SK-N-SH treated with all-trans-retinoic acid at 6 μM for 48 hours (cell line): Measurements from ENCODE around the gene RBMS1.

Source experiments
- ATAC-seq: fragments of 200-7000 bp; cut with Tn5 transposase; 3 replicates; pipeline ENCODE4 v1.9.1; 2020; ENCODE audit warnings: mild to moderate bottlenecking, moderate library complexity
- ARNTL ChIP-seq: fragments of 450-650 bp; formaldehyde crosslinking; IDR thresholded peaks from 2 replicates; pipeline ENCODE4 v1.5.0; 2020; ENCODE audit warnings: low read depth, mild to moderate bottlenecking, moderate library complexity, borderline replicate concordance
- BACH2 ChIP-seq: fragments of 250-450 bp; sonication (Bioruptor Pico); IDR thresholded peaks from 2 replicates; pipeline ENCODE4 v1.9.0; 2021; ENCODE audit warnings: mild to moderate bottlenecking, borderline replicate concordance
- CREB5 ChIP-seq: fragments of 250-450 bp; sonication (Bioruptor Pico); IDR thresholded peaks from 2 replicates; pipeline ENCODE4 v1.5.1; 2020; ENCODE audit warnings: low read depth, mild to moderate bottlenecking, moderate library complexity
- CSDC2 ChIP-seq: fragments of 250-450 bp; sonication (Bioruptor Pico); IDR thresholded peaks from 2 replicates; pipeline ENCODE4 v1.5.0; 2020; ENCODE audit warnings: mild to moderate bottlenecking, moderate library complexity
- CSRNP3 ChIP-seq: fragments of 250-450 bp; sonication (Bioruptor Pico); IDR thresholded peaks from 2 replicates; pipeline ENCODE4 v1.5.1; 2021; ENCODE audit warnings: mild to moderate bottlenecking, moderate library complexity
- ESRRG ChIP-seq: fragments of 250-450 bp; sonication (Bioruptor Pico); IDR thresholded peaks from 2 replicates; pipeline ENCODE4 v1.6.1; 2021; ENCODE audit warnings: mild to moderate bottlenecking
- GLIS3 ChIP-seq: fragments of 250-450 bp; sonication (Bioruptor Pico); IDR thresholded peaks from 2 replicates; pipeline ENCODE4 v1.5.0; 2020; ENCODE audit warnings: mild to moderate bottlenecking, moderate library complexity
- ISL1 ChIP-seq: fragments of 250-450 bp; sonication (Bioruptor Pico); IDR thresholded peaks from 2 replicates; pipeline ENCODE4 v2.1.2; 2022; ENCODE audit warnings: mild to moderate bottlenecking, moderate library complexity
- OSR1 ChIP-seq: fragments of 250-450 bp; sonication (Bioruptor Pico); IDR thresholded peaks from 2 replicates; pipeline ENCODE4 v1.8.0; 2022; ENCODE audit warnings: moderate library complexity, mild to moderate bottlenecking, inconsistent platforms
- PATZ1 ChIP-seq: fragments of 250-450 bp; sonication (Bioruptor Pico); IDR thresholded peaks from 2 replicates; pipeline ENCODE4 v1.8.0; 2020; ENCODE audit warnings: mild to moderate bottlenecking, moderate library complexity, borderline replicate concordance
- POU6F1 ChIP-seq: fragments of 250-450 bp; sonication (Bioruptor Pico); IDR thresholded peaks from 2 replicates; pipeline ENCODE4 v1.8.0; 2021; ENCODE audit warnings: low read depth, mild to moderate bottlenecking, moderate library complexity, borderline replicate concordance
- PPARA ChIP-seq: fragments of 250-450 bp; sonication (Bioruptor Pico); IDR thresholded peaks from 2 replicates; pipeline ENCODE4 v1.5.0; 2020; ENCODE audit warnings: mild to moderate bottlenecking, borderline replicate concordance
- RARB ChIP-seq: fragments of 250-450 bp; sonication (Bioruptor Pico); IDR thresholded peaks from 2 replicates; pipeline ENCODE4 v1.8.0; 2021; ENCODE audit warnings: mild to moderate bottlenecking, moderate library complexity
- SNAI2 ChIP-seq: fragments of 250-450 bp; sonication (Bioruptor Pico); IDR thresholded peaks from 2 replicates; pipeline ENCODE4 v1.5.0; 2020; ENCODE audit warnings: mild to moderate bottlenecking, moderate library complexity
- TOX ChIP-seq: fragments of 250-450 bp; sonication (Bioruptor Pico); IDR thresholded peaks from 2 replicates; pipeline ENCODE4 v1.8.0; 2021; ENCODE audit warnings: mild to moderate bottlenecking, moderate library complexity, borderline replicate concordance
- TSHZ2 ChIP-seq: fragments of 250-450 bp; sonication (Bioruptor Pico); IDR thresholded peaks from 2 replicates; pipeline ENCODE4 v1.5.0; 2020; ENCODE audit warnings: mild to moderate bottlenecking, moderate library complexity
- ZC3H10 ChIP-seq: fragments of 250-450 bp; sonication (Bioruptor Pico); IDR thresholded peaks from 2 replicates; pipeline ENCODE4 v1.5.1; 2021; ENCODE audit warnings: mild to moderate bottlenecking, moderate library complexity
- ZFP3 ChIP-seq: fragments of 250-450 bp; sonication (Bioruptor Pico); IDR thresholded peaks from 2 replicates; pipeline ENCODE4 v1.5.0; 2020; ENCODE audit warnings: mild to moderate bottlenecking, moderate library complexity
- ZFP30 ChIP-seq: fragments of 450-650 bp; formaldehyde crosslinking; IDR thresholded peaks from 2 replicates; pipeline ENCODE4 v1.5.0; 2022; ENCODE audit warnings: mild to moderate bottlenecking, moderate library complexity
- ZNF565 ChIP-seq: fragments of 450-650 bp; formaldehyde crosslinking; conservative IDR thresholded peaks from 2 replicates; pipeline ENCODE4 v1.5.0; 2020; ENCODE audit warnings: low read depth, mild to moderate bottlenecking, moderate library complexity
- ZNF70 ChIP-seq: fragments of 450-650 bp; formaldehyde crosslinking; IDR thresholded peaks from 2 replicates; pipeline ENCODE4 v1.5.0; 2020; ENCODE audit warnings: mild to moderate bottlenecking, moderate library complexity
- ZNF8 ChIP-seq: fragments of 450-650 bp; formaldehyde crosslinking; IDR thresholded peaks from 2 replicates; pipeline ENCODE4 v1.5.0; 2020; ENCODE audit warnings: mild to moderate bottlenecking, moderate library complexity

Gene RBMS1

GRCh38 chr2:160268151-160268781 is 225.3 kb downstream of the RBMS1 start:
- no peak for ATAC-seq
- TF ChIP-seq CSDC2 (CRISPR knock-in tag) (no peak), ZC3H10 (no peak), ZNF565 (no peak), GLIS3 (CRISPR knock-in tag) (no peak), BACH2 (CRISPR knock-in tag) (no peak)

GRCh38 chr2:160267692-160268091 is 225.9 kb downstream of the RBMS1 start:
- TF ChIP-seq BACH2 (CRISPR knock-in tag) (no peak), PATZ1 (no peak), POU6F1 (no peak), SNAI2 (CRISPR knock-in tag) (no peak), TSHZ2 (CRISPR knock-in tag) (no peak), ESRRG (no peak), ZFP30 (CRISPR knock-in tag) (no peak), CREB5 (CRISPR knock-in tag) (no peak), RARB (CRISPR knock-in tag) (no peak), ZNF565 (no peak), PPARA (no peak), ISL1 (CRISPR knock-in tag) (no peak), ARNTL (CRISPR knock-in tag) (no peak), ZFP3 (CRISPR knock-in tag) (no peak), ZNF70 (CRISPR knock-in tag) (no peak), ZC3H10 (no peak)
- ATAC-seq = no peak

- ATAC-seq = no peak
- TF ChIP-seq ZNF8 (CRISPR knock-in tag) (no peak), TSHZ2 (CRISPR knock-in tag) (no peak), CSDC2 (CRISPR knock-in tag) (no peak), SNAI2 (CRISPR knock-in tag) (no peak), ESRRG (no peak), ZFP3 (CRISPR knock-in tag) (no peak), ZNF70 (CRISPR knock-in tag) (no peak), TOX (CRISPR knock-in tag) (no peak), CSRNP3 (CRISPR knock-in tag) (no peak), ZNF565 (no peak), RARB (CRISPR knock-in tag) (no peak), POU6F1 (no peak), BACH2 (CRISPR knock-in tag) (no peak), OSR1 (CRISPR knock-in tag) (no peak), PATZ1 (no peak)
Measured at GRCh38 chr2:160267022-160267421, 226.6 kb downstream of the RBMS1 start.
